HCT116 (cell line): ENCODE data around the gene AOPEP. TPM values are rescaled to one million over a fixed set of nuclear protein-coding genes. Genes with fewer than 3 reads are reported as not detected.

ENCODE experiments used
- ATAC-seq: fragments of 200-7000 bp; cut with Tn5 transposase; 2 replicates; pipeline ENCODE4 v1.9.1; 2020; ENCODE audit warnings: mild to moderate bottlenecking, moderate library complexity
- BruUV-seq: library from RNA; stranded (reverse); fragments of 400-500 nt; replicated peaks from 2 replicates; lab custom pipeline; 2021; lab: Mats Ljungman, UMichigan
- CTCF ChIA-PET: fragments of 300-600 bp; sonication (Branson Sonifier 250); formaldehyde crosslinking; loops from one replicate; lab custom pipeline; 2021; ENCODE audit warnings: antibody characterized with exemption; lab: Charles Lee
- POLR2A ChIA-PET: fragments of 300-600, 350-600 bp; sonication (Branson Sonifier 250); formaldehyde crosslinking; loops from one replicate; lab custom pipeline; 2021; ENCODE audit warnings: antibody characterized with exemption; lab: Charles Lee
- RAD21 ChIA-PET, 2 experiments: fragments of 300-600 bp; sonication (Branson Sonifier 250); formaldehyde crosslinking; loops; one replicate each; lab custom pipeline; 2023; ENCODE audit warnings: low total read pairs in 2 of 2; ENCODE audit not compliant: uncharacterized antibody in 2 of 2, unreplicated experiment in 2 of 2, low non-redundant PET in 1 of 2; lab: Charles Lee
- DNase-seq: peaks from one replicate; pipeline ENCODE4 v3.0.0-alpha.2; 2010; ENCODE audit warnings: low read depth, low spot score
- H2AFZ ChIP-seq: fragments of 200-600 bp; shearing (Covaris generic), sonication (generic); 2 replicates; pipeline ENCODE4 v1.6.1; 2017; ENCODE audit warnings: low read depth, mixed run types, mixed read lengths, antibody characterized with exemption, low read length; ENCODE audit not compliant: poor library complexity, severe bottlenecking
- H3K27ac ChIP-seq: 2 replicates; pipeline ENCODE4 v1.5.1; 2012; ENCODE audit warnings: low read depth, low read length
- H3K27me3 ChIP-seq: fragments of 200-600 bp; sonication (generic); 2 replicates; pipeline ENCODE4 v1.6.1; 2016; ENCODE audit warnings: mixed run types, low read length, mixed read lengths; ENCODE audit not compliant: insufficient read depth
- H3K36me3 ChIP-seq, 2 experiments: fragments of 200-500 bp in 1 of 2; fragments of 200-600 bp in 1 of 2; sonication (Bioruptor generic) in 1 of 2; sonication (generic) in 1 of 2; 2 replicates each; pipeline versions ENCODE4 v1.5.1 to v1.6.1; 2014 to 2016; ENCODE audit warnings: low read length in 2 of 2, inconsistent platforms in 1 of 2, mixed read lengths in 1 of 2, mixed run types in 1 of 2; ENCODE audit not compliant: insufficient read depth in 2 of 2, control insufficient read depth in 1 of 2
- H3K4me1 ChIP-seq, 2 experiments: fragments of 200-600 bp in 1 of 2; sonication (generic) in 1 of 2; 2 replicates each; pipeline versions ENCODE4 v1.5.1 to v1.6.1; 2012 to 2017; ENCODE audit warnings: low read length in 2 of 2, inconsistent platforms in 1 of 2, mild to moderate bottlenecking in 1 of 2, mixed read lengths in 1 of 2, mixed run types in 1 of 2, moderate library complexity in 1 of 2; ENCODE audit not compliant: insufficient read depth in 2 of 2, control insufficient read depth in 1 of 2
- H3K4me2 ChIP-seq: fragments of 200-600 bp; sonication (generic); 2 replicates; pipeline ENCODE4 v1.6.1; 2017; ENCODE audit warnings: mixed run types, low read length, mixed read lengths
- H3K4me3 ChIP-seq, 2 experiments: fragments of 200-600 bp in 1 of 2; sonication (generic) in 1 of 2; replicated peaks in 1 of 2; 2 replicates each; pipeline ENCODE4 v1.5.1; 2011 to 2016; ENCODE audit warnings: low read length in 2 of 2, control low read depth in 1 of 2, low read depth in 1 of 2, mild to moderate bottlenecking in 1 of 2, mixed read lengths in 1 of 2, mixed run types in 1 of 2
- H3K79me2 ChIP-seq: fragments of 200-600 bp; sonication (generic); 2 replicates; pipeline ENCODE4 v1.6.1; 2017; ENCODE audit warnings: mild to moderate bottlenecking, mixed run types, low read length, moderate library complexity, mixed read lengths; ENCODE audit not compliant: insufficient read depth
- H3K9ac ChIP-seq: fragments of 200-600 bp; sonication (generic); 2 replicates; pipeline ENCODE4 v1.6.1; 2016; ENCODE audit warnings: low read length, mixed read lengths
- H3K9me2 ChIP-seq: fragments of 200-600 bp; sonication (generic), shearing (Covaris generic); 2 replicates; pipeline ENCODE4 v1.6.1; 2017; ENCODE audit warnings: mixed run types, mild to moderate bottlenecking, moderate library complexity; ENCODE audit not compliant: insufficient read depth
- H3K9me3 ChIP-seq, 2 experiments: fragments of 200-500 bp in 1 of 2; fragments of 200-600 bp in 1 of 2; sonication (Bioruptor generic) in 1 of 2; sonication (generic) in 1 of 2; 2 replicates each; pipeline ENCODE4 v1.6.1; 2014 to 2017; ENCODE audit warnings: low read length in 2 of 2, mixed read lengths in 2 of 2, inconsistent platforms in 1 of 2, low read depth in 1 of 2, mild to moderate bottlenecking in 1 of 2, mixed run types in 1 of 2, moderate library complexity in 1 of 2; ENCODE audit not compliant: control insufficient read depth in 1 of 2, insufficient read depth in 1 of 2
- H4K20me1 ChIP-seq: fragments of 200-600 bp; sonication (generic), shearing (Covaris generic); 2 replicates; pipeline ENCODE4 v1.6.1; 2017; ENCODE audit warnings: mixed run types, mild to moderate bottlenecking, moderate library complexity; ENCODE audit not compliant: insufficient read depth
- CBX3 ChIP-seq: IDR thresholded peaks from 2 replicates; pipeline ENCODE4 v1.6.1; 2012; ENCODE audit warnings: low read depth
- CEBPB ChIP-seq: IDR thresholded peaks from 2 replicates; pipeline ENCODE4 v1.6.1; 2012; ENCODE audit warnings: low read depth
- CTCF ChIP-seq, 3 experiments: fragments of 200-600 bp in 1 of 3; sonication (generic) in 1 of 3; IDR thresholded peaks in 2 of 3; conservative IDR thresholded peaks in 1 of 3; 2 replicates each; pipeline ENCODE4 v1.5.1; 2012 to 2017; ENCODE audit warnings: low read depth in 2 of 3, low read length in 2 of 3, antibody characterized with exemption in 1 of 3, borderline replicate concordance in 1 of 3, control low read depth in 1 of 3, mild to moderate bottlenecking in 1 of 3, mixed read lengths in 1 of 3, mixed run types in 1 of 3, moderate library complexity in 1 of 3; ENCODE audit not compliant: insufficient read depth in 1 of 3
- EGR1 ChIP-seq: IDR thresholded peaks from 2 replicates; pipeline ENCODE4 v1.6.1; 2012; ENCODE audit warnings: low read depth
- ELF1 ChIP-seq: IDR thresholded peaks from 2 replicates; pipeline ENCODE4 v1.6.1; 2012; ENCODE audit warnings: low read depth, borderline replicate concordance
- EZH2 ChIP-seq: fragments of 200-600 bp; sonication (generic); IDR thresholded peaks from 2 replicates; pipeline ENCODE4 v1.6.1; 2017; ENCODE audit warnings: antibody characterized with exemption, mixed run types
- MAX ChIP-seq: IDR thresholded peaks from 2 replicates; pipeline ENCODE4 v1.6.1; 2012
- POLR2AphosphoS5 ChIP-seq: IDR thresholded peaks from 2 replicates; pipeline ENCODE4 v1.6.1; 2011; ENCODE audit warnings: mild to moderate bottlenecking, low read depth, low read length, moderate library complexity
- REST ChIP-seq: IDR thresholded peaks from 2 replicates; pipeline ENCODE4 v1.6.1; 2012; ENCODE audit warnings: low read depth
- SIN3A ChIP-seq: IDR thresholded peaks from 2 replicates; pipeline ENCODE4 v1.6.1; 2012; ENCODE audit warnings: low read depth
- YY1 ChIP-seq: IDR thresholded peaks from 2 replicates; pipeline ENCODE4 v1.6.1; 2011; ENCODE audit warnings: low read length, low read depth, moderate library complexity, mild to moderate bottlenecking; ENCODE audit not compliant: insufficient replicate concordance; ENCODE audit errors: extremely low read depth
- ZFX ChIP-seq: fragments of 450-650 bp; IDR thresholded peaks from 2 replicates; pipeline ENCODE4 v1.6.1; 2017
- intact Hi-C: fragments of 100-400 bp; cut with micrococcal nuclease; formaldehyde crosslinking; loops from 2 replicates; pipeline ENCODE4 v1.10.0; 2022
- total RNA-seq: library from RNA; stranded (reverse); gene quantifications from one replicate; pipeline ENCODE4 v1.2.1, GENCODE V29; 2021; ENCODE audit not compliant: unreplicated experiment

Gene AOPEP
- total RNA-seq, 1 experiment from 2014 or later = 15.1 TPM

- Histone ChIP-seq H3K9ac (no peak overlapping the region), H3K36me3 (no peaks in the 10 kb centered on the region), H3K4me1 (peaks cover 0 to 5% of the 10 kb centered on the region in 2 experiments; a peak in 2 of 4 replicates), H3K79me2 (no peaks in the 10 kb centered on the region), H3K4me2 (no peak overlapping the region), H3K9me3 (no peaks in the 10 kb centered on the region; a peak in 1 of 4 replicates), H3K27ac (no peak overlapping the region), H2AFZ (no peak overlapping the region)
- intact Hi-C loops = no loop called here
- BruUV-seq = no TSS peak
- POLR2A ChIA-PET = no interaction called here
- no peak for DNase-seq
- RAD21 ChIA-PET = no interaction called here
- TF ChIP-seq ZFX (no peak), ELF1 (no peak), EGR1 (no peak), MAX (no peak), CTCF (IDR thresholded peaks at IDR 0.05 in 2 of 3, conservative IDR thresholded peaks at IDR 0.05 in 1 of 3; ENCODE audit: borderline replicate concordance in 1 of 3, insufficient read depth in 1 of 3, low read depth in 2 of 3, low read length in 2 of 3) (no peak), CEBPB (no peak)
- TF ChIP-seq, all 23 proteins: peak for 0
- Histone ChIP-seq H4K20me1 (no peaks in the 10 kb centered on the region), H3K9me2 (no peaks in the 10 kb centered on the region), H3K27me3 (no peaks in the 10 kb centered on the region), H3K4me3 (no peak overlapping the region)
- CTCF ChIA-PET = no interaction called here
- ATAC-seq = no peak
Measured at GRCh38 chr9:94718936-94719335, 7.6 kb upstream of the AOPEP start.

- Histone ChIP-seq H3K9me3 (no peaks in the 10 kb centered on the region; a peak in 1 of 4 replicates), H4K20me1 (no peaks in the 10 kb centered on the region), H3K27me3 (no peaks in the 10 kb centered on the region), H3K9ac (no peak overlapping the region), H2AFZ (no peak overlapping the region), H3K4me2 (no peak overlapping the region), H3K36me3 (no peaks in the 10 kb centered on the region), H3K27ac (no peak overlapping the region), H3K9me2 (no peaks in the 10 kb centered on the region), H3K79me2 (no peaks in the 10 kb centered on the region), H3K4me1 (peaks cover 0 to 11% of the 10 kb centered on the region in 2 experiments; a peak in 2 of 4 replicates), H3K4me3 (no peak overlapping the region)
- DNase-seq (no peak), ATAC-seq (no peak)
- no peak for TF ChIP-seq REST
- no peak for TF ChIP-seq YY1
- no peak for TF ChIP-seq SIN3A
- TF ChIP-seq CBX3 = no peak
- TF ChIP-seq POLR2AphosphoS5 = no peak
- TF ChIP-seq EZH2 = no peak
- TF ChIP-seq ZFX = no peak
- RAD21 ChIA-PET = interaction anchor here in 1 of 2 experiments (0.7 kb wide), 1 partner anchor 96 kb away, joined by 3 read pairs; no protein-coding TSS in a partner anchor
- CTCF ChIA-PET = no interaction called here
- no TSS peak for BruUV-seq
- intact Hi-C loops = no loop called here
- POLR2A ChIA-PET = no interaction called here
Measured at GRCh38 chr9:94719878-94720277, 6.6 kb upstream of the AOPEP start.
